Fibroblast of pulmonary artery (primary cell): Measurements from ENCODE around the gene LAG3.

Experiments
- DNase-seq: peaks from one replicate; pipeline ENCODE4 v3.0.0-alpha.2; 2010; ENCODE audit warnings: low read depth
- H3K4me3 ChIP-seq: replicated peaks from 2 replicates; pipeline ENCODE4 v1.5.1; 2011; ENCODE audit warnings: low read depth, mild to moderate bottlenecking, control low read depth, low read length, moderate library complexity
- TF ChIP-seq, protein P1 (sequence below): IDR thresholded peaks from 2 replicates; pipeline ENCODE4 v1.5.1; 2011; ENCODE audit warnings: mild to moderate bottlenecking, control low read depth, low read length, inconsistent platforms; ENCODE audit errors: missing control alignments

The LAG3 gene

GRCh38 chr12:6817662-6818157, 45.4 kb downstream of the LAG3 start:
- no peak for DNase-seq
- TF ChIP-seq, protein P1, sequence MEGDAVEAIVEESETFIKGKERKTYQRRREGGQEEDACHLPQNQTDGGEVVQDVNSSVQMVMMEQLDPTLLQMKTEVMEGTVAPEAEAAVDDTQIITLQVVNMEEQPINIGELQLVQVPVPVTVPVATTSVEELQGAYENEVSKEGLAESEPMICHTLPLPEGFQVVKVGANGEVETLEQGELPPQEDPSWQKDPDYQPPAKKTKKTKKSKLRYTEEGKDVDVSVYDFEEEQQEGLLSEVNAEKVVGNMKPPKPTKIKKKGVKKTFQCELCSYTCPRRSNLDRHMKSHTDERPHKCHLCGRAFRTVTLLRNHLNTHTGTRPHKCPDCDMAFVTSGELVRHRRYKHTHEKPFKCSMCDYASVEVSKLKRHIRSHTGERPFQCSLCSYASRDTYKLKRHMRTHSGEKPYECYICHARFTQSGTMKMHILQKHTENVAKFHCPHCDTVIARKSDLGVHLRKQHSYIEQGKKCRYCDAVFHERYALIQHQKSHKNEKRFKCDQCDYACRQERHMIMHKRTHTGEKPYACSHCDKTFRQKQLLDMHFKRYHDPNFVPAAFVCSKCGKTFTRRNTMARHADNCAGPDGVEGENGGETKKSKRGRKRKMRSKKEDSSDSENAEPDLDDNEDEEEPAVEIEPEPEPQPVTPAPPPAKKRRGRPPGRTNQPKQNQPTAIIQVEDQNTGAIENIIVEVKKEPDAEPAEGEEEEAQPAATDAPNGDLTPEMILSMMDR, result no peak
- H3K4me3 ChIP-seq, result no peak overlapping the region

- DNase-seq, result no peak
- TF ChIP-seq, protein P1, result no peak
- H3K4me3 ChIP-seq, result no peak overlapping the region
Measured at GRCh38 chr12:6818222-6818621, 45.9 kb downstream of the LAG3 start.

- no peak for DNase-seq
- TF ChIP-seq, protein P1, result no peak
- no peak overlapping the region for H3K4me3 ChIP-seq
Measured at GRCh38 chr12:6818645-6819044, 46.3 kb downstream of the LAG3 start.

GRCh38 chr12:6819106-6820030, 47.0 kb downstream of the LAG3 start:
- TF ChIP-seq, protein P1, result no peak
- no peak overlapping the region for H3K4me3 ChIP-seq
- DNase-seq, result no peak

- H3K4me3 ChIP-seq, result no peak overlapping the region
- TF ChIP-seq, protein P1, result no peak
- DNase-seq, result no peak
Measured at GRCh38 chr12:6820166-6820565, 47.8 kb downstream of the LAG3 start.

GRCh38 chr12:6821591-6822425, 49.5 kb downstream of the LAG3 start, which contains the start of gene GPR162:
Gene GPR162 (plus strand): TSS chr12:6821821. CDS start chr12:6823899, 2,078 bp downstream.
- peak; percentile 63 for DNase-seq
- H3K4me3 ChIP-seq, result peak within 1 kb of the TSS; percentile 51
- TF ChIP-seq, protein P1, result no peak
